HG03060 (cell line): ENCODE data around the gene TCAF2.
"Not testable (repeated sequence)": the region's sequence is repeated elsewhere in the genome, so short reads cannot be mapped to it uniquely, and the experiment has no call there.

Source experiments
- ATAC-seq: cut with Tn5 transposase; IDR thresholded peaks from one replicate; pipeline ENCODE4 v1.9.1; 2021; ENCODE audit warnings: low read depth, moderate number of reproducible peaks; ENCODE audit not compliant: unreplicated experiment

The TCAF2 gene

DNA sequence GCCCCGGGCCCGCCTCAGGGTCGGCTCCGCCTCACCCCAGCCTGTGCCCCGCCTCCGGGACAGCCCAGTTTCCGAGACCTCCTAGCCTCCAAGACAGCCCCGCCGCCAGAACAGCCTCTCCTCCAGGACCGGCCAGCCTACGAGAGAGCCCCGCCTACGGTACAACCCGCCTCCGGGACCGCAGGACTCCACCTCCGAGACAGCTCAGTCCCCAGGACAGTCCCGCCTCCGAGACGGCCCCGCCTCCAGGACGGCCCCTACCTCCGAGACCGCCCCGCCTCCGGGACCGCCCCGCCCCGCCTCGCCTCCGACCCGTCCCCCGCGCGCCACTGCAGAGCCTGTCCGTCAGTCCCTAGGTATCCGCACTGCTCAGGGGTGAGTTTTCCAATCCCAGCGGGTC is at the start of gene TCAF2:
TCAF2 (plus strand) TSS at position 329 of the 400 bp plus-strand sequence.
- ATAC-seq, result peak; percentile 69

DNA sequence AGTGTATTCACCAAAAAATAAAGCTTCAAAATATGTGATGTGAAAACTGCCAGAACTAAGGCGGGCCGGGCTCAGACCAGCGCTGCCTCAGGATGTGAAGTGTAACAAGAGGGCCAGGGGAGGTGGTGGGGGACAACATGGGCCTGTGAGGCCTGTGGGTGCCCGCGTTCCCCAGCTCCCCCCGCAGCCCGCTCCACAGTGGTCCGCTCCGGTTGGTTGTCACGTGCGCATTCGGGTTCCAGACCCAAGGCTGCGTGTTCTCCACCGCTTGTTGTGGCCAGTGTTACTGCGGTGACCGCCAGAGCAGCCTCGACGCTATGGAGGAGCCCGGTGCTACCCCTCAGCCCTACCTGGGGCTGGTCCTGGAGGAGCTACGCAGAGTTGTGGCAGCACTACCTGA is 49.3 kb upstream of the TCAF2 start, which contains the start of gene CTAGE15:
CTAGE15 (plus strand) TSS at position 301 of the 400 bp plus-strand sequence; CDS start at position 318, 17 bp downstream.
- ATAC-seq, result not testable (repeated sequence)

DNA sequence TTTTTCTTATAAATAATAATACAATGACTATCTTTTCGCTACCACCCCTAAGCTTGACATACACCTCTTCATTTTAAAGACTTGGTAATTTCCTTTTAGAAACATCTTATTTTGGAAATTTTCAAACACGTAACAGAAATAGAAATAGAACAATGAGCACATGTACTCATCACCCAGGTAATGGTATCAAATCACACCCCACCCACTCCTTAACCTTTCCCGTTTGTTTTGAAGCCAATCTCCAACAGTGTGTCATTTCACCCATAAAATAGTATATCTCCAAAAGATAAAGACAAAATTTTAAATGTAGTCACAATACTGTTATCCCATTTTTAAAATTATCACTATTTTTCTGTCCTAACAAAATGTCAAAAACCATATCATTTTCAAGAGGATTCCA is 32.6 kb upstream of the TCAF2 start:
- ATAC-seq, result not testable (repeated sequence)

DNA sequence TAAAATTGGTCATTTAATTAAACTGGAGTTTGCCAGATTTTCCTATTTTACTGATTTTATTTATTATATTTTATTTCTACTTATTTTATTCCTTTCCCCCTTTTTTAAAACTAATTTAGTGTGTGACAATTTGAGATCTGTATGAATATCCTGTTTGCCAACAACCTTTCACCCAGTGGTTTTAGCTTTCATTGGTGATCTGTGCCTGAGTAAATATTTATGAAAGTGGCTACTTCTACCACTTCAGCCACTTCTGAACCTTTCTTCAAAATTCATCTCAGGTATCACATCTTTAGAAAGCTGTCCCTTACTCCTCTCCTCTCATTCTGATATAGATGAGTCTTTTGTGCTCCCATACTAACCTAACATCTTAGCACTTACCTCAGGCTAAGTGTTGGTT is 30.9 kb upstream of the TCAF2 start:
- not testable (repeated sequence) for ATAC-seq

DNA sequence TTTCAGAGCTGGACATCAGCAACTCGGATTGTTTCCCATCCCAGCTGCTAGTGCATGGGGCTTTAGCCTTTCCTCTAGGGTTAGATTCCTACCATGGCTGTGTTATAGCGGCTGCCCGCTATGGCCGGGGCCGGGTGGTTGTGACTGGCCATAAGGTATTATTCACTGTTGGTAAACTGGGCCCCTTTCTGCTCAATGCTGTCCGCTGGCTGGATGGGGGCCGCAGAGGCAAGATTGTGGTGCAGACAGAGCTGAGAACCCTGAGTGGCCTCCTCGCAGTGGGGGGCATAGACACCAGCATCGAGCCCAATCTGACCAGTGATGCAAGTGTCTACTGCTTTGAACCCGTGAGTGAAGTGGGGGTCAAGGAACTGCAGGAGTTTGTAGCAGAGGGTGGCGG is 22.7 kb upstream of the TCAF2 start:
- not testable (repeated sequence) for ATAC-seq

DNA sequence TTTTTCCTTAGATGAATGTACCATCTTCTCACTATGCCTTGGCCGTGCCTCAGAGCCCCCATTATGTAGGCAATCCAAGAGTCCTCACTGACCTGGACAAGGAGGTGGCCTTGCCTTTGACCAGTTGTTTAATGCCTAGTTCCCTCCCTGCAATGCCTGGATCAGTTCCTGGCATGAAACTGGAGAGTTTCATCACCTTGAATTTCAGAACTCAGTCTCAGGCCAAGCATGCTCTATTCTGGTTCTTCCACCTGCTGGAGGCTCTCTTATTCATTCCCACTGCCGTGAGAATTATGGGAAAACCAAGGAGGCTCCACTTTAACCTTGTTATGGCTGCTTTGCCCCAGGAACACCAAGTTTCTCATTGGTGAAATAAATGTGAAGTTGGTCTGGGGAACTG is 17.2 kb upstream of the TCAF2 start:
- not testable (repeated sequence) for ATAC-seq

DNA sequence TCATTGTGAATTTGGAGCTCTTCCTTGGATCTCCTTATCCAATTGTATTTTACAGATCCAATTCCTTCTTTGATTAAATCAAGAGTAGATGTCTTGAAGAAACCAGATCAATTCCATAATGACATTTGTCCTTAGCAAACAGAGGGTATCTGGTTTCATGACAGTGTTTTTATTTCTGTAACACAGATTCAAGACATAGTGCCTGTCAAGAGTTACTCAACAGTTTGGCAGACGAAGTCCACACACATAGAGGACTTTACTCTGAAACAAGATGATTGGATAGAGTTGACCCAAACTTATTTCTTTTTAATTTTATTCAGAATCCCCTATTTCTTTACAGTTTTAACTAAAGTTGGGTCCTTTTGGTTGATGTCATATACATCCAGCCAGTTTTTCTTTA is 14.7 kb upstream of the TCAF2 start:
- ATAC-seq, result not testable (repeated sequence)

DNA sequence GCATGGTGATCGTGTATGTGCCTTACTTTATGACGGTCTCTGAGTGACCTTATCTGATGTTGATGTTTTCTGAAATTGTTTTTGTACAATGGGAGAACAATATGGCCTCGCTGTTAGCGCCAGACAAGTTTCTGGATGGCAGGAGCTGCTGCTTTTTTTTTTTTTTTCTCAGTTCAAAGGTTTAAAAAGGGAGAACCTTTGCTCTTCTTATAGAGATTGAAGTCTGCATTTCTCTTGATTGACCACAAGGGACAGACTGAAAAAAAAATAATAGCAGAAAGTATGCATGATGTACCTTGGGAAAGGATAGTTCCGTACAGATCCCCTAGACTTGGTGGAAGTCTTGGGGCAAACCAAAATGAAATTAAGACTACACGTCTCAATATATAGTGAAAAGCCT is 5.2 kb upstream of the TCAF2 start:
- ATAC-seq, result not testable (repeated sequence)

DNA sequence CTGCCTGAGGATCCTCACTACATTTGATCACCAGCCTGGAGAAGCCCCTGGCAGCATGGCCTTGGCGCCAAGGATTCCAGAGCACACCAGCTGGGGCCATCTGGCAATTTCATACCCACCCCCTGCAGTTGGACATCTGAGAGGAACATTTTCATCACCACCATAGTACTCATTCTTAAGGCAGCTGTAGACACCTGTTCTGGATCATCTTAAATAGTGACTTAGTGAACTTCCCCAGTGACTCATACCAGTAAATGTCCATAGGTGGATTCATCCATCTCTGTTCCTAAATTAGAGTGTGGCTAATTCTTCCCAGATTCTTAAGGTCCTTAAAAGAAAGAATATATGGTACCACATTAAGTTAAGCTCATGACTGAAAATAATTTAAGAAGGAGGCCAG is 3.6 kb upstream of the TCAF2 start:
- ATAC-seq, result not testable (repeated sequence)

DNA sequence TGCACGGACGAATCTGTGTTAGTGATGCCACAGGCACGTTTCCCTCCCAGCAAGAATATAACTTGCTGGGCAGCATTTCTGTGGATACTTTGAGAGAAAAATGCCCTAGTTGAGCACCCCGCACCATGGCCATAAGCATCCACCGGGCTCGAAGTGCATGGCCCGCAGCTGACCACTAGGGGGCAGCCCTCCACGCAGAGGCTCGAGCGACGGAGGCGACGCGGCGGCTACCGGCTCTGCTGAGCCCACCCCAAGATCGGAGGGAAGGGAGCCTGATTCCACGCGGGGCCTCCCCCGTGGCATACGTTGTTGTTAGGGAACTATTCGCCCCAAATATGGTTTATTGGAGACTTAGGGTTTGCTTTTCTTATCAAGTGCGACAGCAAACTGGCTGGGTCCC is 716 bp upstream of the TCAF2 start:
- ATAC-seq, result peak; percentile 28

DNA sequence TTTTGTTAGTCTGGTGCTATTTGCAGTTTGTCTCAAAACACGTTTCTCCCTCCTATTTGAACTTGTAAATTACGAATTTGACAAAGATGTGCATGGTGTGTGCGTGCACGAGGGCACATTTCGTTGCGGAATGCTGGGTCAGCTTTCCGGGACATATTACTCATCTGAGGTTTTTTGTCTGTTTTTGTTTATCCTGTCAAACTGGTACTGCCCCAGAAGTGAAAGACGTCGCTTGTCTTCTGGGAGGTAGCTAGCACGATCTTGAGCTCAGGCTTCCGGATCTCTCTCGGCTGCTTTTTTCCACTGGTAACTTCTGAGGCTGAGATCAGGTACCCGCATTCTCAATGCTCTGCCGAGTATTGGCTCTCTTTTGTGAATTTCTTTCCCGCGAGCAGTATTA is 401 bp downstream of the TCAF2 start:
- peak; percentile 27 for ATAC-seq

DNA sequence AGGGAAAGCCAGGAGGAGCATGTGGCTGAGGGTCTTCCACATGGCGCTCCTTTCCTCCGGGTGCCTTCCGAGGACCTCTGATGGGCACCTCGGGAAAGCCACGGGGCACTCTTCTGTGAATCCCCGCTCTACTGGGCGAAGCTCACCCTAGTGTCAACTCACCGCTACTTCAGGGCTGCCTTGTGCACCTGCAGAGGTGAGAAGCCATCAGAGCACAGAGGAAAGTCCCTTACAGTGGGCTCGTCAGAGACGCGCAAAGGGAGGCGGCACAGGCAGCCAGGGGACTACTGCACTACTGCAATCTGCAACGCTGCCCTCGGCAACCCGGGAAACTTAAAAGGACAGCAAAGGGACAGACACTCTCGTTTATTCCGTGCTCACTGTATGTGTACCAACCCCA is 1.4 kb downstream of the TCAF2 start:
- ATAC-seq, result peak; percentile 17

DNA sequence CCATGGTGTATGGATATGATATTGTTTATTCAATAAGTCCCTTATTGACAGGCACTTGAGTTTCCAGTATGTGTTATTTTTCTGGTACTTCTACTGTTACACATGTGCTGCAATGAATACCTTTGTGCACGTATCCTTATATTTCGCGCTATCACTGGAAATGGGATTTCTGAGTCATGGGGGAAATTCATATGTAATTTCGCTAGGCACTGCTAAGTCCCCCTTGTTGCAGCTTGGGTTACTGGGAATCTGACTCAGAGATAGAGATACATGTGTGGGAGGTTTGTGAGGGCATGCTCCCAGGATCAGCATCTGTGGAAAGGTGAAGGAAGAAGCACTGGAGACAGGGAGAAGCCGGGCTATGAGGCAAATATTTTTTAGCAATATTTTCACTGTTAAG is 9.9 kb downstream of the TCAF2 start:
- ATAC-seq, result not testable (repeated sequence)

DNA sequence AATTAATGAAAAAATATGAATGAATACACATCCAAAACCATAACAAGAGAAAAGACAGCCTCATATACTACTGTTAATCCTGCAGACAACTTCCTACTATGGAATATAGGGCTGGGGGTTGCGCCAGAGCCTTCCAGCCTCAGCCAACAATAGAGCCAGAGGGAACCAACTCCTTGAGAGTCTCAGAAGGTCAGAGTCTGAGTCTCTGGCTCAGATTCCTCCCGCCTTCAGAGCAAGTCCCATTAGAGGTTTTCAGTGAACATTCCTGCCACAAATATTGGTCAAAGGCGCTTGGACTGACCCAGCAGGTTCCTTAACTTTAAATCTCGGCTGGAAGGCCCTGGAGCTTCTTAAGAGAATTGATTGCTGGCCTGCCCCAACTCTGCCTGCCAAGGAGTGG is 11.7 kb downstream of the TCAF2 start:
- not testable (repeated sequence) for ATAC-seq

DNA sequence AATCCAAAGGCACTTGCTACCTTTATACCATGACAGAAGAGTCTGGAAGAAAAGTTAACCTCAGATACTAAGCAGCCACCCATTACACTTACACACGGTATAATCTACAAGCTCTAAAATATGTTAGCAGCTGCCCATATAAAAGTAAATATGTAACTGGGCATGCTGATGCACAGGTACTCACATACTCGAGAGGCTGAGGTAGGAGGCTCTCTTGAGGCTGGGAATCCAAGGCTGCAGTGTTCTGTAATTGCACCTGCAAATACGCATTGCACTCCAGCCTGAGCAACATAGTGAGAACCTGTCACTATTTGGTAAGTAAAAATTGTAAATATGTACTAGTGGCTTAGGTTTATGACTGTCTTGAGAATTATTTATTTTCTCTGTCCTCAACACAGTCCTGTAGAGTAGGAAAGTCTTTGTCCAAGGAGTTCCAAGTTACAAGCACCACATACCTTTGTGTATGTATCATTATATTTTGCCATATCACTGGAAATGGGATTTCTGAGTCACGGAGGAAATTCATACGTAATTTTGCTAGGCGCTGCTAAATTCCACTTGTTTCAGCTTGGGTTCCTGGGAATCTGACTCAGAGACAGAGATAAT is 12.3 kb downstream of the TCAF2 start:
- not testable (repeated sequence) for ATAC-seq

DNA sequence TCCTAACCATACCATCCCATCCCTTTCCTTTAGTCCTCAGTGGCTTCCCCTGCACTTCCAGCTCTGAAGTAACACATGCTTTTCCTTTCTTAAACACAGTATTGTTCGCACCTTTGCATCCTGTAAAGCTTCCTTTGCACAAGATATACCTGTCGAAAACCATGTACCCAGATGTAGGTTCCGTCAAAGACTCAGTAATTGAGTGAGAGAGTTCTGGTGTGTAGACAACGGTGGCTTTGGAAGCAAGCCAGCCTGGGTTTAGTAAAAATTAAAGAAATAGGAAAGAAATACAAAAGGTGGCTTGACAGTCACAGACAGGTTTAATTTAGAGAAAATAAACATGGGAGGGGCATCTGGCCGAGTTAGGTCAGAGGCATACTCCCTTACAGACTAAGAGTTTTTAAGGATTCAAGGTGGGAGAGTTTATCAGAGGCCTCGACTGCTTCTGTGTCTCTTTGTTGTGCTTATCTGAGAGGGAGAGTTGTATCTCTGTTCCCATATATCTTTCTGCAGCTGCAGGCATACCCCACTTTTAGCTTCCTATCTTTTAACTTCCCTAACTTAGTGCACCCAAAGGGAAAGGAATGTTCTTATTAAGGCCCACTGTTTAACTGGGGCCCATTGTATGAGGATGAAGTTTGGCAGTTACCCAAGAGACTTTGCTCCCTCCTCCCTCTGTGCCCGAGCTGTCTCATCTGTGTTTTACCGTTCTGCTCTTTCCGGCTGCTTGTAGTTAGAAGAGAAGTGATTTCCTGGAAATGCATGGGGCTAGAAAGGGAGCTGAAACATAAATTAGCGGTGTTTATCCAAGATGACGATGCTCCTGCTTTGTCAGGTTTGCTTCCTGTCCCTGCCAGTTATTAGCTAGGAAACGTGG is 14.8 kb downstream of the TCAF2 start:
- ATAC-seq, result not testable (repeated sequence)

DNA sequence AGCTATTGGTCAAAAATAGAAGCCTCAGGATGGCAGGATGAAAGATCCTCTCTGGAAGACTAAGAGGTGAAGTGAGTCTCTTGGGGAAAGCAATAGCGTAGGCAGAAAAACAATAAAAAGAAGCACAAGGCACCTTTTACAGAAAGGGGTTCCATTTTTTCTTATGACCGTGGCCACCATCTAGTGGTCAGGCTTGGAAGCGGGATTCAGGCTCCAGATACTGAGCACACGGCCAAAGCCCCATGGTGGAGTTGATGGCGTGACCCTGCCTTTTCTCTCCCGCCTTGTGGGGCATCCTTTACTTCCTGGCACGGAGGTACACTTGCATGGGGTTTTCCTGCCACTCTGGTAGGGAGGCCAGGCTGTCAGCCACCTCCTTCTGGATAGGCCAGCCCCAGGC is 18.6 kb downstream of the TCAF2 start:
- not testable (repeated sequence) for ATAC-seq

DNA sequence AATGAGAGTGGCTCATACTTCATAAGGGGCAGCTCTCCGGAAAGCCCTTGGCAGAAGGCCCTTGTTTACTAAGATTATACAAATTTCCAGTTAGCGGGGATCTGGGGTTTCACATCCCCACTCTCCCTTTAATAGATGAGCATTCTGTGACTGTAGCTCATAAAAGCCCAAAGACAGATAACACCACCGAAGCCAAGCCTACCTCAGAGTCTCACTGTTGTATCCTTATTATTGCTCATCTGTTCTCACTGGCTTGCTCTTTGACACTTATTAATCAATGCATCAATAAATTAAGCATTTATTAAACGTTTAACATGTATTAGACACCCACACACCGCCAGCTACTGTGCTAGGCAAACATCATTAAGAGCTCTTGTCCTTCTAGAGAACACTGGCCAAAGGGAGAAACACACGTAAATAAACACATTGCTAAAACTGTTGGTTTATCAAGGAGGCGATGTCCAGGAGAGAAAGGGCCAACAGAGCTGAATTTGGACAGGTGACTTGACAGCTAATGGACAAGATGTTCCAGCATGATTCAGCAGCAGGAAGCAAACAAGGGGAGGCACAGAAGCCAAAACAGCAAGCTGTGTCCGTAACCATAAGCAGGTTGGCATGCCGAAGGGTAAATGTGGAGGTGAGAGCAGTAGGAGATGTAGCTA is 19.9 kb downstream of the TCAF2 start:
- ATAC-seq, result not testable (repeated sequence)

DNA sequence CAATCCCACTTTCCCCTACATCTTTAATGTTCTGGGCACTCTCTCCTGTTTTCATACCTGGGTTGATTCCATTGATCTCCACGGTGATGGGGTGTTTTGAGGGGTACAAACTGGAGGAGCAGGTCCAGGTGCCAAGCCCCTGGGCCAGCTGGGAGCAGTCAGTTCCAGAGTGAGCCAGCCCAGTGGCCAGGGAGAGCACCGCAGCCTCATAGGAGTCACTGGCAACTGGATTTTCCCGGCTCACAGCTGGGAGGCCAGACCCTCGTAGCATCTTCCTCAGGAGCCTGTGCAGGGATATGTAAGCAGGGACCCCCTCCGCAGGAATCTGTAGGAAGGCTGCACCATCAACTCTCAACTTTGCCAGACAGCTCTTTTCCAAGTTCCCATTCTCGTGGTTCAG is 25.8 kb downstream of the TCAF2 start:
- not testable (repeated sequence) for ATAC-seq

DNA sequence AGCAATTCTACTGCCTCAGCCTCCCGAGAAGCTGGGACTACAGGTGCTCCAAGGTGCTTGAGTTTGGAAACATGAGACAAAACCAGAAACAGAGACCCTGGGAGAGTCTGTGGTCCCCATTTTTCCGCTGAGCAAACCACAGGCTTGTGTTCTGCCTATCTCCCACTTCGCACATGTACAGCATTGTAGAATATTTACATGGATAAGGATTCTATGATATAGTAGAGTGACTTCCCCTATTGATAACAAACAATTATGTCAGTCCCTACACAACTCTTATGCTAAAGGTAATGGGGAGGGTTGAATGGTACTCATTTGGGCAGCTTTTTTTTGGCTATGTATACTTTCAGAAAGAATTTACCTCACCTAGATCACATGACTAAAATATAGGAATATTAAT is 29.1 kb downstream of the TCAF2 start:
- not testable (repeated sequence) for ATAC-seq

DNA sequence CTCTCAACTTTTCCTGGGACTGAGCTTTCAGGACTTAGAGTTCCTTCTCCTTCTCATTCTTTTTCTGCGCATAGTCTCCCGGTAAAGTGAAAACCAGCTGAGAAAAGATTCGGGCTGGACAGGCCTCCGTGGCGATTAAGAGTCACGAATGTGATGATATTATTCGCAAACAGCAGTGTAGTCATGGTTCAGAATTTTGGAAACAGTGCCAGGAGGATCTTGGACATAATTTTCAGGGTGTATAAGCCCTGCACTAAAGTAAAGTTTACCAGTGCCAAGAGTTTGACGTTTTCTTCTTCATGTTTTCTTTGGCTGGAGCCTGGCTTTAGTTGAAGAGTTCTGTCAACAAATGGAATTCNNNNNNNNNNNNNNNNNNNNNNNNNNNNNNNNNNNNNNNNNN is 29.7 kb downstream of the TCAF2 start:
- ATAC-seq, result not testable (repeated sequence)
